Esophagus squamous epithelium (tissue), 4 donors: ENCODE results near the gene KCTD1.

Experiments used
- CTCF ChIP-seq, 6 experiments: fragments of 450-650 bp in 4 of 6; fragments of 200-600 bp in 2 of 6; sonication (generic) in 2 of 6; IDR thresholded peaks; one replicate each; pipeline ENCODE4 v1.5.1; 2016 to 2019; ENCODE audit warnings: antibody characterized with exemption in 6 of 6, mild to moderate bottlenecking in 4 of 6, moderate library complexity in 4 of 6
- POLR2A ChIP-seq, 4 donors: fragments of 450-650 bp; IDR thresholded peaks; one replicate each; pipeline ENCODE4 v1.6.1; 2017; ENCODE audit warnings: antibody characterized with exemption in 4 of 4, mild to moderate bottlenecking in 4 of 4, moderate library complexity in 3 of 4

GRCh38 chr18:26417190-26417589 is 131.2 kb downstream of the KCTD1 start:
- TF ChIP-seq CTCF (IDR thresholded peaks at IDR 0.05) (no peak), POLR2A (IDR thresholded peaks at IDR 0.05) (no peak)
